HG02852 (cell line): ENCODE results near the gene RNGTT.
"Not testable (repeated sequence)": the region's sequence is repeated elsewhere in the genome, so short reads cannot be mapped to it uniquely, and the experiment has no call there.

Experiments
- ATAC-seq: cut with Tn5 transposase; IDR thresholded peaks from one replicate; pipeline ENCODE4 v1.9.1; 2021; ENCODE audit warnings: mild to moderate bottlenecking, moderate library complexity; ENCODE audit not compliant: unreplicated experiment

RNGTT gene

GRCh38 chr6:88869263-88870020 lies 94.0 kb downstream of the RNGTT start:
- ATAC-seq: no peak

- no peak for ATAC-seq
Observed at GRCh38 chr6:88867841-88868731, 95.3 kb downstream of the RNGTT start.

GRCh38 chr6:88866856-88867255 lies 96.6 kb downstream of the RNGTT start:
- ATAC-seq: no peak

- no peak for ATAC-seq
Observed at GRCh38 chr6:88865275-88865674, 98.1 kb downstream of the RNGTT start.

GRCh38 chr6:88864359-88865054 lies 98.9 kb downstream of the RNGTT start:
- ATAC-seq: no peak

- ATAC-seq: no peak
Observed at GRCh38 chr6:88860310-88860709, 103.1 kb downstream of the RNGTT start.

GRCh38 chr6:88858455-88858854 lies 105.0 kb downstream of the RNGTT start:
- no peak for ATAC-seq

GRCh38 chr6:88856566-88856965 lies 106.9 kb downstream of the RNGTT start:
- no peak for ATAC-seq

GRCh38 chr6:88855541-88856147 lies 107.8 kb downstream of the RNGTT start:
- no peak for ATAC-seq

GRCh38 chr6:88852775-88853174 lies 110.6 kb downstream of the RNGTT start:
- ATAC-seq: no peak

GRCh38 chr6:88852000-88852399 lies 111.4 kb downstream of the RNGTT start:
- no peak for ATAC-seq

- no peak for ATAC-seq
Observed at GRCh38 chr6:88848870-88849269, 114.5 kb downstream of the RNGTT start.

GRCh38 chr6:88843040-88843439 lies 120.4 kb downstream of the RNGTT start:
- no peak for ATAC-seq

- ATAC-seq: no peak
Observed at GRCh38 chr6:88842320-88842719, 121.1 kb downstream of the RNGTT start.

GRCh38 chr6:88840796-88841539 lies 122.5 kb downstream of the RNGTT start:
- no peak for ATAC-seq

- no peak for ATAC-seq
Observed at GRCh38 chr6:88840289-88840688, 123.1 kb downstream of the RNGTT start.

GRCh38 chr6:88839280-88839679 lies 124.1 kb downstream of the RNGTT start:
- ATAC-seq: no peak

- ATAC-seq: no peak
Observed at GRCh38 chr6:88835210-88835609, 128.2 kb downstream of the RNGTT start.

GRCh38 chr6:88833071-88833470 lies 130.3 kb downstream of the RNGTT start:
- ATAC-seq: not testable (repeated sequence)

GRCh38 chr6:88827599-88827998 lies 135.8 kb downstream of the RNGTT start:
- not testable (repeated sequence) for ATAC-seq
